Ovary (tissue), 9 donors: ENCODE measurements around the gene SGPL1. TPM values are rescaled to one million over a fixed set of nuclear protein-coding genes. Genes with fewer than 3 reads are reported as not detected.
"Not testable (repeated sequence)": the region's sequence is repeated elsewhere in the genome, so short reads cannot be mapped to it uniquely, and the experiment has no call there.

Source experiments
- DNase-seq, 5 donors: peaks; one replicate each; pipeline ENCODE4 v3.0.0-alpha.2; 2019 to 2020
- H3K27ac ChIP-seq, 2 donors: fragments of 200-600 bp; one replicate each; pipeline versions ENCODE4 v1.5.1 to v1.8.0; 2019 to 2022
- H3K27me3 ChIP-seq: fragments of 200-600 bp; one replicate; pipeline ENCODE4 v1.8.0; 2022
- H3K36me3 ChIP-seq: fragments of 200-600 bp; sonication (generic); one replicate; pipeline ENCODE4 v1.5.1; 2019
- H3K4me1 ChIP-seq: one replicate; pipeline ENCODE4 v1.8.1; 2013; ENCODE audit warnings: mild to moderate bottlenecking, moderate library complexity; ENCODE audit not compliant: insufficient read depth
- H3K4me3 ChIP-seq: fragments of 200-600 bp; sonication (generic); one replicate; pipeline ENCODE4 v1.5.1; 2017
- H3K9me3 ChIP-seq, 2 donors: fragments of 200-600 bp in 1 of 2; sonication (generic) in 1 of 2; one replicate each; pipeline versions ENCODE4 v1.5.1 to v1.8.1; 2013 to 2019; ENCODE audit warnings: mild to moderate bottlenecking in 1 of 2, moderate library complexity in 1 of 2
- CTCF ChIP-seq, 3 donors: fragments of 450-650 bp in 2 of 3; fragments of 200-600 bp in 1 of 3; IDR thresholded peaks; one replicate each; pipeline versions ENCODE4 v1.5.1 to v1.8.0; 2016 to 2022; ENCODE audit warnings: antibody characterized with exemption in 3 of 3, mild to moderate bottlenecking in 1 of 3
- EP300 ChIP-seq: sonication (generic); formaldehyde crosslinking; IDR thresholded peaks from one replicate; pipeline ENCODE4 v1.6.1; 2017; ENCODE audit warnings: antibody characterized with exemption
- POLR2A ChIP-seq: fragments of 450-650 bp; IDR thresholded peaks from one replicate; pipeline ENCODE4 v1.6.1; 2017; ENCODE audit warnings: antibody characterized with exemption, mild to moderate bottlenecking, moderate library complexity
- WGBS, 3 donors: extraction: QIAGEN DNeasy Blood & Tissue Kit in 1 of 3; methylation state at CpG; one replicate each; pipeline versions ENCODE4 v1.1.5 to v1.1.7; 2013 to 2017; 5-methylcytosine and 5-hydroxymethylcytosine counted together
- intact Hi-C, 4 donors: fragments of 100-400 bp; cut with DNase I; formaldehyde crosslinking; loops; one replicate each; pipeline versions ENCODE4 v1.11.0 to v1.15.1; 2022 to 2023
- polyA plus RNA-seq, 2 donors: library from polyadenylated mRNA; stranded (reverse); fragments of 200-250 nt in 1 of 2; fragments of 350-450 nt in 1 of 2; fragmentation: Illumina TruSeq in 1 of 2; extraction: RNeasy Lipid Tissue Mini Kit (QIAGEN cat#74804) in 1 of 2; gene quantifications; one replicate each; pipeline ENCODE4 v1.2.3, GENCODE V29; 2013 to 2014
- total RNA-seq, 7 donors: library from RNA; depleted of rRNA in 2 of 7; stranded (reverse); fragments of >200 nt in 2 of 7; fragmentation: NEBNext Ultra II Directional in 3 of 7; extraction: Animal tissue kit (Norgen Biotek cat#: 25700) in 3 of 7; gene quantifications; one replicate each; pipeline versions ENCODE4 v1.1.0 to v1.2.4, GENCODE V29; 2016 to 2023
- donor health status: DM: no; HTN: no; CAD: no; lungs with moderate emphysema.
- donor health status: DM: no; HTN: no; CAD: no.
- donor health status: Bipolar disorder and iron deficiency.
- donor health status: DM: yes; HTN: yes; CAD: no.
- donor health status: DM: no; HTN: no; CAD: no.
- donor health status: DM: yes; HTN: yes; CAD: no.

SGPL1 gene
- total and polyA plus RNA-seq, 9 donors = 8.0 to 52.6 (median 30.8) TPM

GRCh38 chr10:70915806-70916205, 100.1 kb downstream of the SGPL1 start:
- 87 to 92% (median 90%) methylated on average over 9 of the region's 9 CpGs for WGBS, 3 donors
- H3K36me3 ChIP-seq = no peaks in the 10 kb centered on the region
- no peak for TF ChIP-seq POLR2A
- no peak overlapping the region for H3K4me3 ChIP-seq
- no peak overlapping the region for H3K27ac ChIP-seq
- intact Hi-C loops = no loop called here
- no peaks in the 10 kb centered on the region for H3K9me3 ChIP-seq
- H3K27me3 ChIP-seq = no peaks in the 10 kb centered on the region
- H3K4me1 ChIP-seq = peaks cover 2% of the 10 kb centered on the region
- no peak for DNase-seq

GRCh38 chr10:70916241-70916640, 100.5 kb downstream of the SGPL1 start:
- Histone ChIP-seq H3K36me3 (no peaks in the 10 kb centered on the region), H3K4me3 (no peak overlapping the region), H3K4me1 (peaks cover 2% of the 10 kb centered on the region), H3K27ac (no peak overlapping the region), H3K27me3 (no peaks in the 10 kb centered on the region), H3K9me3 (no peaks in the 10 kb centered on the region)
- TF ChIP-seq CTCF (IDR thresholded peaks at IDR 0.05) (no peak), EP300 (no peak)
- 82 to 92% (median 87%) methylated on average over 6 of the region's 6 CpGs for WGBS, 3 donors
- DNase-seq = no peak
- intact Hi-C loops = no loop called here

- DNase-seq = no peak
- H3K27me3 ChIP-seq = no peaks in the 10 kb centered on the region
- 71 to 83% (median 77%) methylated on average over 5 of the region's 5 CpGs for WGBS, 3 donors
- TF ChIP-seq EP300 = no peak
- no peak for TF ChIP-seq POLR2A
- TF ChIP-seq CTCF (IDR thresholded peaks at IDR 0.05) = no peak
- peaks cover 2% of the 10 kb centered on the region for H3K4me1 ChIP-seq
- no peaks in the 10 kb centered on the region for H3K9me3 ChIP-seq
- H3K27ac ChIP-seq = no peak overlapping the region
- intact Hi-C loops = no loop called here
- no peak overlapping the region for H3K4me3 ChIP-seq
- no peaks in the 10 kb centered on the region for H3K36me3 ChIP-seq
Observed at GRCh38 chr10:70917226-70917625, 101.5 kb downstream of the SGPL1 start.

- DNase-seq = no peak
- no peak overlapping the region for H3K27ac ChIP-seq
- peaks cover 2% of the 10 kb centered on the region for H3K4me1 ChIP-seq
- no peaks in the 10 kb centered on the region for H3K36me3 ChIP-seq
- 73 to 78% (median 76%) methylated on average over 10 of the region's 10 CpGs for WGBS, 3 donors
- no peak overlapping the region for H3K4me3 ChIP-seq
- TF ChIP-seq EP300 (no peak), POLR2A (no peak), CTCF (IDR thresholded peaks at IDR 0.05) (no peak)
- no peaks in the 10 kb centered on the region for H3K9me3 ChIP-seq
- no peaks in the 10 kb centered on the region for H3K27me3 ChIP-seq
- intact Hi-C loops = no loop called here
Observed at GRCh38 chr10:70917635-70918034, 101.9 kb downstream of the SGPL1 start.

GRCh38 chr10:70918851-70919530, 103.2 kb downstream of the SGPL1 start:
- no peak overlapping the region for H3K27ac ChIP-seq
- no peaks in the 10 kb centered on the region for H3K27me3 ChIP-seq
- WGBS, 3 donors = 16 to 26% (median 19%) methylated on average over 21 to 22 of the region's 22 CpGs
- intact Hi-C loops = no loop called here
- no peaks in the 10 kb centered on the region for H3K9me3 ChIP-seq
- no peak for DNase-seq
- H3K36me3 ChIP-seq = no peaks in the 10 kb centered on the region
- no peak overlapping the region for H3K4me3 ChIP-seq
- TF ChIP-seq CTCF (IDR thresholded peaks at IDR 0.05) = no peak
- no peak for TF ChIP-seq POLR2A
- TF ChIP-seq EP300 = no peak
- peaks cover 2% of the 10 kb centered on the region for H3K4me1 ChIP-seq

GRCh38 chr10:70919906-70920305, 104.2 kb downstream of the SGPL1 start:
- H3K27ac ChIP-seq, H3K9me3 ChIP-seq, H3K27me3 ChIP-seq, H3K4me3 ChIP-seq, H3K4me1 ChIP-seq, H3K36me3 ChIP-seq, DNase-seq: not testable (repeated sequence)
- 80 to 86% (median 84%) methylated on average over 10 of the region's 10 CpGs for whole genome bisulfite sequencing, 3 donors
- intact Hi-C loops = loop anchor here in 2 of 4 donors (10.0 kb wide), 3 partner anchors 285 to 365 kb away; partner anchors contain the start of gene UNC5B (in 1 of the 2)
